Stomach (tissue), 9 donors: ENCODE results near the gene CHRND. TPM values are rescaled to one million over a fixed set of nuclear protein-coding genes. Genes with fewer than 3 reads are reported as not detected.

Experiments
- DNase-seq, 2 donors: peaks; one replicate each; pipeline versions ENCODE4 v3.0.0 to v3.0.0-alpha.2; 2013 to 2019
- H3K27ac ChIP-seq, 5 donors: fragments of 200-600 bp in 4 of 5; sonication (generic) in 4 of 5; one replicate each; pipeline ENCODE4 v1.5.1; 2013 to 2019; ENCODE audit warnings: mild to moderate bottlenecking in 1 of 5, moderate library complexity in 1 of 5
- H3K27me3 ChIP-seq, 3 donors: fragments of 200-600 bp; sonication (generic); one replicate each; pipeline ENCODE4 v1.5.1; 2017 to 2019; ENCODE audit warnings: mixed run types in 1 of 3
- H3K36me3 ChIP-seq, 4 donors: fragments of 200-600 bp; sonication (generic); 1 replicate in 3 of 4; 2 replicates in 1 of 4; pipeline ENCODE4 v1.5.1; 2016 to 2019
- H3K4me1 ChIP-seq, 4 donors: fragments of 200-600 bp; sonication (generic); one replicate each; pipeline ENCODE4 v1.5.1; 2016 to 2019
- H3K4me3 ChIP-seq, 4 donors: fragments of 200-600 bp; sonication (generic) in 3 of 4; one replicate each; pipeline ENCODE4 v1.5.1; 2016 to 2019; ENCODE audit warnings: mild to moderate bottlenecking in 1 of 4
- H3K9me3 ChIP-seq, 4 donors: fragments of 200-600 bp; sonication (generic); one replicate each; pipeline ENCODE4 v1.5.1; 2016 to 2019
- EP300 ChIP-seq: sonication (generic); formaldehyde crosslinking; IDR thresholded peaks from one replicate; pipeline ENCODE4 v1.6.1; 2017; ENCODE audit warnings: antibody characterized with exemption
- POLR2A ChIP-seq, 4 donors: fragments of 450-650 bp; IDR thresholded peaks; one replicate each; pipeline ENCODE4 v1.6.1; 2016; ENCODE audit warnings: antibody characterized with exemption in 4 of 4, control low read depth in 2 of 4, mild to moderate bottlenecking in 1 of 4, moderate library complexity in 1 of 4
- POLR2AphosphoS5 ChIP-seq, 3 donors: sonication (generic); formaldehyde crosslinking; IDR thresholded peaks; one replicate each; pipeline ENCODE4 v1.6.1; 2016; ENCODE audit warnings: antibody characterized with exemption in 3 of 3
- WGBS, 5 donors: extraction: QIAGEN DNeasy Blood & Tissue Kit in 3 of 5; methylation state at CpG; one replicate each; pipeline versions ENCODE4 v1.1.5 to v1.1.7; 2013 to 2018; 5-methylcytosine and 5-hydroxymethylcytosine counted together
- intact Hi-C: fragments of 100-400 bp; cut with DNase I; formaldehyde crosslinking; loops from one replicate; pipeline ENCODE4 v1.15.1; 2023; ENCODE audit warnings: low total_unique reads
- polyA plus RNA-seq, 3 donors: library from polyadenylated mRNA; stranded (reverse); fragments of 200-250 nt; gene quantifications; one replicate each; pipeline ENCODE4 v1.2.3, GENCODE V29; 2013
- total RNA-seq, 5 donors: library from RNA; depleted of rRNA; stranded (reverse); fragments of >200 nt; gene quantifications; one replicate each; pipeline versions ENCODE4 v1.1.0 to v1.2.3, GENCODE V29; 2014 to 2016
- TF ChIP-seq, protein P1 (sequence below), 7 experiments: fragments of 450-650 bp in 4 of 7; fragments of 200-600 bp in 3 of 7; sonication (generic) in 3 of 7; IDR thresholded peaks; one replicate each; pipeline ENCODE4 v1.5.1; 2016 to 2019; ENCODE audit warnings: antibody characterized with exemption in 7 of 7, control low read depth in 2 of 7, mild to moderate bottlenecking in 1 of 7
- donor health status: healthy with polysubstance abuse.
- donor health status: Bipolar disorder and iron deficiency.
- donor health status: healthy.

CHRND gene
- total and polyA plus RNA-seq, 8 donors, result not detected

DNA sequence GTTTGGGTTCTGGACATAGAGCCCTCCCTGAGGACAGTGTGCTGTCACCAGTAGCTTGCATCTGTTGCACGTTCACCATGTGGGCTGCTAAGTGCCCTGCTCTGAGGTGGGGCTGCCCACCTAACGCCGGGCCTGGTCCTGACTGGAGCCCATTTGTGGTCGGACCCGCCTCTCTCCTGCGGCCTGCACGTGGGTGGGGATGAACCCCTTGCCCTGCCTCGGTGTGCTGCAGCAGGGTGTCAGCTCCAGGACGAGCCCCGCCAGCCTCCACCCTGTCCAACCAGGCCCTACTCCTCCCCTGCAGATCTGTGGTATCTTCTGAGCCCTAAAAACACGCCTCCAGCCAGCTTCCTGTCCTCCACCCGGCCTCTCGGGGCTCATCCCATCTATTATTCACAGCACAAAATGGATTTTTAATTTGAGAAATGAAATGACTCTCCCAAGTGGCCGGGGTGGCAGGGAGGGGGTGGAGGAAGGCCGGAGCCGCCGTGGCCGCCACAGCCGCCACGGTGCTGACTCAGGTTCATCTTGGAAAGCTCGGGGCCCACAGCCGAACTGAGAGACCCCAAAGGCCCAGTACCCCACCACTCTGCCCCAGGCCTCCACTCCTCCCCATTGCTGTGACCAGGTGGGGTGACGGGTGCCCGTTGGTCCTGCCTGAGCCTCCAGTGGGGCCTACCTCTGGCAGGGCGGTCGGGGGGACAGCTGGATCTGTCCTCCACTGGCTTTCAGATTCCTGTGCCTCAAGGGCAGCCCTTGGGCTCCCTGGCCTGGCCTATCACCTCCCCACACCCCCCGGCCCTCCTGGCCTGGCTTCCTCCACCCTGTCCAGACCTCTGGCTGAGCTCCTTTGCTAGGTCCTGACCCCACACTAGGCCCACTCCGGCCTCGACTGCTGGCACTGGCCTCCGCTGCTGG is 35.5 kb upstream of the CHRND start:
- Histone ChIP-seq H3K9me3 (no peaks in the 10 kb centered on the region), H3K27me3 (peaks cover 20 to 68% (median 29%) of the 10 kb centered on the region in 3 donors), H3K4me1 (peaks cover 10 to 25% (median 15%) of the 10 kb centered on the region in 4 donors), H3K27ac (no peak overlapping the region), H3K4me3 (no peak overlapping the region), H3K36me3 (no peaks in the 10 kb centered on the region)
- WGBS, 5 donors, result 83 to 89% (median 87%) methylated on average over 24 to 30 of the region's 30 CpGs
- TF ChIP-seq POLR2A (IDR thresholded peaks at IDR 0.05), result no peak
- TF ChIP-seq, protein P1, sequence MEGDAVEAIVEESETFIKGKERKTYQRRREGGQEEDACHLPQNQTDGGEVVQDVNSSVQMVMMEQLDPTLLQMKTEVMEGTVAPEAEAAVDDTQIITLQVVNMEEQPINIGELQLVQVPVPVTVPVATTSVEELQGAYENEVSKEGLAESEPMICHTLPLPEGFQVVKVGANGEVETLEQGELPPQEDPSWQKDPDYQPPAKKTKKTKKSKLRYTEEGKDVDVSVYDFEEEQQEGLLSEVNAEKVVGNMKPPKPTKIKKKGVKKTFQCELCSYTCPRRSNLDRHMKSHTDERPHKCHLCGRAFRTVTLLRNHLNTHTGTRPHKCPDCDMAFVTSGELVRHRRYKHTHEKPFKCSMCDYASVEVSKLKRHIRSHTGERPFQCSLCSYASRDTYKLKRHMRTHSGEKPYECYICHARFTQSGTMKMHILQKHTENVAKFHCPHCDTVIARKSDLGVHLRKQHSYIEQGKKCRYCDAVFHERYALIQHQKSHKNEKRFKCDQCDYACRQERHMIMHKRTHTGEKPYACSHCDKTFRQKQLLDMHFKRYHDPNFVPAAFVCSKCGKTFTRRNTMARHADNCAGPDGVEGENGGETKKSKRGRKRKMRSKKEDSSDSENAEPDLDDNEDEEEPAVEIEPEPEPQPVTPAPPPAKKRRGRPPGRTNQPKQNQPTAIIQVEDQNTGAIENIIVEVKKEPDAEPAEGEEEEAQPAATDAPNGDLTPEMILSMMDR (IDR thresholded peaks at IDR 0.05), result no peak
- TF ChIP-seq POLR2AphosphoS5 (IDR thresholded peaks at IDR 0.05), result no peak
- TF ChIP-seq EP300, result no peak
- no peak for DNase-seq
- intact Hi-C loops, result no loop called here

DNA sequence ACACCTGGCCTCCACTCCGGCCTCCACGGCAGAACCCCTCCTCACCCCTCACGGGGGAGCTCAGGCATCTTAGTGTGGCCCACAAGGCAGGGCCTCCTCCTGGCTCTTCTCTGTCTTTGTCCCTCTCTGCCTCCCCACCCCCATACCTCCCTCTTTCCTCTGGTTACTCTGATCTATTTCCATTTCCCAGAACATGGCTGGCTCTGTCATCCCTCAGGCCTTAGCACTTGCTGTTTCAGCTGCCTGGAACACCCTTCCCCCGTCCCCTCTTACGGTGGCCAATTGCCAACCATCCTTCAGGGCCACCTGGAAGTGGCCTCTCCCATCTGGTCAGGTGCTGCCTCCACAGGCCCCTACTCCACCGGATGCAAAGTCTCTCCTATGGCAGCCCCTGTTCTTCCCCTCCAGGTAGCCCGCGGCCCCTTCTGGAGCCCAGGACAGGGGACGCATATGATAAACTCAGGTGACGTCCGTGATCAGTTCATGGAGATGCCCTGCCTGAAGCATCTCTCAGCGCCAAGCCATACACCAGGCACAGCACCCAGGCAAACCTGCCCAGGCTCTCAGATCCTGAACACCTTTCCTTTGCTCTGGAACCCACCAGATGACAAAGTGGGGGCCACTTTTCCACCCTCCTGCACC is 34.7 kb upstream of the CHRND start:
- intact Hi-C loops, result no loop called here

GRCh38 chr2:232492236-232492848 is 33.6 kb upstream of the CHRND start:
- intact Hi-C loops, result no loop called here
- 67 to 72% (median 71%) methylated on average over 8 of the region's 8 CpGs for WGBS, 5 donors
- TF ChIP-seq POLR2A (IDR thresholded peaks at IDR 0.05), result no peak
- TF ChIP-seq EP300, result no peak
- TF ChIP-seq, protein P1 (IDR thresholded peaks at IDR 0.05), result no peak
- no peak for TF ChIP-seq POLR2AphosphoS5 (IDR thresholded peaks at IDR 0.05)

More for the DNA sequence above, 34.7 kb upstream of the CHRND start:
- H3K36me3 ChIP-seq, result no peaks in the 10 kb centered on the region
- H3K27ac ChIP-seq, result no peak overlapping the region
- TF ChIP-seq, protein P1 (IDR thresholded peaks at IDR 0.05), result no peak
- TF ChIP-seq POLR2AphosphoS5 (IDR thresholded peaks at IDR 0.05) (no peak), POLR2A (IDR thresholded peaks at IDR 0.05) (no peak), EP300 (no peak)
- peaks cover 12 to 61% (median 21%) of the 10 kb centered on the region in 3 donors for H3K27me3 ChIP-seq
- WGBS, 5 donors, result 81 to 95% (median 89%) methylated on average over 12 of the region's 12 CpGs
- no peak overlapping the region for H3K4me3 ChIP-seq
- peaks cover 6 to 17% (median 11%) of the 10 kb centered on the region in 4 donors for H3K4me1 ChIP-seq
- H3K9me3 ChIP-seq, result no peaks in the 10 kb centered on the region
- no peak for DNase-seq

DNA sequence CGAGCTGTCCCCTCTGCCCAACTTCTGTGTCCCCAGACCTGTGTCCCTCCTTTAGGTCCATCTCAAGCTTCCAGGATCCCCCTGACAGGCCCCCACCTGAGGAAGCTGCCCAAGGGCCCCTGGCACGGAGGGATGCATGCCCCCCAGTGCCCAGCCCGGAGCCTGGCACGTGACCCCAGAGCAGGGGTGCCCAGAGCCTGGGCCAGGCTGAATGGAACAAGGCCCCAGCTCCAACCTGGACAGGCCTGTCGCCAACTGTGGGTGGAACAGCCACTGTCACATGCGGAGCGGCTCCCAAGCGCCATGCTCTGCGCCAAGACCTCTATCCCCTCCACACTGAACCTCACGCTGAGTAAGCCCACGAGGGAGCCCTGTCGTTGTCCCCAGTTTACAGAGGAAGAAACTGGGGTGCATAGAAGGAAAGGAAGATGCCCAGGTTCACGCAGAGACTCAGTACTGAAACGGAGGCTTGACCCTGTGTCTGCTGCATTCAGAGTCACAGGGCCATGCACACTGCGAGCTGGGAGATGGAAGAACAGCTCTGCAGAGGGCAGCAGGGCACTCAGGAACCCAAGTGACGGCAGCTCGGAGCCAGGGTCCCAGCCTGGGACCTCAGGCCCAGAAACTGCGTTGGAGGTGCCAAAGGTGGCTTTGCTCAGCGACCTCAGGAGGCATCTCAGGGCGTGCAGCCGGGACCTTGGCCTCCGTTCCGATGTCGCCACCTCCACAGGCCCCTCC is 32.8 kb upstream of the CHRND start:
- WGBS, 5 donors, result 79 to 90% (median 88%) methylated on average over 18 to 24 of the region's 24 CpGs
- Histone ChIP-seq H3K36me3 (no peaks in the 10 kb centered on the region), H3K4me1 (no peaks in the 10 kb centered on the region), H3K27me3 (peaks cover 2 to 57% (median 4%) of the 10 kb centered on the region in 3 donors), H3K4me3 (no peak overlapping the region), H3K9me3 (no peaks in the 10 kb centered on the region), H3K27ac (no peak overlapping the region)
- TF ChIP-seq POLR2AphosphoS5 (IDR thresholded peaks at IDR 0.05), result no peak
- no peak for TF ChIP-seq POLR2A (IDR thresholded peaks at IDR 0.05)
- no peak for TF ChIP-seq EP300
- TF ChIP-seq, protein P1 (IDR thresholded peaks at IDR 0.05), result no peak
- DNase-seq, result no peak
- intact Hi-C loops, result no loop called here

More at GRCh38 chr2:232492236-232492848, 33.6 kb upstream of the CHRND start:
- Histone ChIP-seq H3K36me3 (no peaks in the 10 kb centered on the region), H3K27me3 (peaks cover 5 to 61% (median 10%) of the 10 kb centered on the region in 3 donors), H3K9me3 (no peaks in the 10 kb centered on the region), H3K4me1 (peaks cover 1 to 6% (median 2%) of the 10 kb centered on the region in 4 donors), H3K27ac (no peak overlapping the region), H3K4me3 (no peak overlapping the region)
- DNase-seq, result no peak
